Tibial nerve (tissue), 4 donors: Measurements from ENCODE around the gene PDILT.

Source experiments
- EP300 ChIP-seq, 2 donors: sonication (generic); formaldehyde crosslinking; IDR thresholded peaks; one replicate each; pipeline ENCODE4 v1.6.1; 2017; ENCODE audit warnings: antibody characterized with exemption in 2 of 2, mild to moderate bottlenecking in 1 of 2
- POLR2A ChIP-seq, 2 donors: fragments of 450-650 bp; IDR thresholded peaks; one replicate each; pipeline ENCODE4 v1.6.1; 2017; ENCODE audit warnings: antibody characterized with exemption in 2 of 2, mild to moderate bottlenecking in 2 of 2, moderate library complexity in 2 of 2
- TF ChIP-seq, protein P1 (sequence below), 5 experiments: fragments of 200-600 bp in 3 of 5; fragments of 450-650 bp in 2 of 5; sonication (generic) in 3 of 5; IDR thresholded peaks; one replicate each; pipeline ENCODE4 v1.5.1; 2016 to 2019; ENCODE audit warnings: antibody characterized with exemption in 5 of 5, mild to moderate bottlenecking in 3 of 5, moderate library complexity in 2 of 5

DNA sequence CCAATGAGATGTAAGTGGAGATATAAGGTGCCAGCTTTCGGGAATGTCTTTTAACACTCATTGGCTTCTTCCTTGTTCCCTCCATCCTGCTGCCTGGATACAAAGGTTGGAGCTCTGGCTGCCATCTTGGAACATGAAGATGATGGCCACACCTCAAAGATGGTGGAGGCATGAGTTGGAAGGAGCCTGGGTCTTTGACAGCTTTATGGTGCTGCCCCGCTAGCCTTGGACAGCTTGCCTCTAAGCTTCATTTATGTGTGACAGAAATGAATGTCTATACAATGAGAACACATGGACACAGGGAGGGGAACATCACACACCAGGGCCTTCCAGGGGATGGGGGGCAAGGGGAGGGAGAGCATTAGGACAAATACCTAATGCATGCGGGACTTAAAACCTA lies 90.8 kb downstream of the PDILT start:
- TF ChIP-seq, protein P1, sequence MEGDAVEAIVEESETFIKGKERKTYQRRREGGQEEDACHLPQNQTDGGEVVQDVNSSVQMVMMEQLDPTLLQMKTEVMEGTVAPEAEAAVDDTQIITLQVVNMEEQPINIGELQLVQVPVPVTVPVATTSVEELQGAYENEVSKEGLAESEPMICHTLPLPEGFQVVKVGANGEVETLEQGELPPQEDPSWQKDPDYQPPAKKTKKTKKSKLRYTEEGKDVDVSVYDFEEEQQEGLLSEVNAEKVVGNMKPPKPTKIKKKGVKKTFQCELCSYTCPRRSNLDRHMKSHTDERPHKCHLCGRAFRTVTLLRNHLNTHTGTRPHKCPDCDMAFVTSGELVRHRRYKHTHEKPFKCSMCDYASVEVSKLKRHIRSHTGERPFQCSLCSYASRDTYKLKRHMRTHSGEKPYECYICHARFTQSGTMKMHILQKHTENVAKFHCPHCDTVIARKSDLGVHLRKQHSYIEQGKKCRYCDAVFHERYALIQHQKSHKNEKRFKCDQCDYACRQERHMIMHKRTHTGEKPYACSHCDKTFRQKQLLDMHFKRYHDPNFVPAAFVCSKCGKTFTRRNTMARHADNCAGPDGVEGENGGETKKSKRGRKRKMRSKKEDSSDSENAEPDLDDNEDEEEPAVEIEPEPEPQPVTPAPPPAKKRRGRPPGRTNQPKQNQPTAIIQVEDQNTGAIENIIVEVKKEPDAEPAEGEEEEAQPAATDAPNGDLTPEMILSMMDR (IDR thresholded peaks at IDR 0.05): no peak
- TF ChIP-seq POLR2A (IDR thresholded peaks at IDR 0.05) (no peak), EP300 (IDR thresholded peaks at IDR 0.05) (no peak)
